ENCODE results near the gene TET2. TPM values are rescaled to one million over a fixed set of nuclear protein-coding genes. Genes with fewer than 3 reads are reported as not detected.

The TET2 gene
- total RNA-seq, 3 donors from 2014 or later (not counting 1 experiment from before 2014, with no cell fraction given): 80.0 to 91.6 (median 82.8) TPM

DNA sequence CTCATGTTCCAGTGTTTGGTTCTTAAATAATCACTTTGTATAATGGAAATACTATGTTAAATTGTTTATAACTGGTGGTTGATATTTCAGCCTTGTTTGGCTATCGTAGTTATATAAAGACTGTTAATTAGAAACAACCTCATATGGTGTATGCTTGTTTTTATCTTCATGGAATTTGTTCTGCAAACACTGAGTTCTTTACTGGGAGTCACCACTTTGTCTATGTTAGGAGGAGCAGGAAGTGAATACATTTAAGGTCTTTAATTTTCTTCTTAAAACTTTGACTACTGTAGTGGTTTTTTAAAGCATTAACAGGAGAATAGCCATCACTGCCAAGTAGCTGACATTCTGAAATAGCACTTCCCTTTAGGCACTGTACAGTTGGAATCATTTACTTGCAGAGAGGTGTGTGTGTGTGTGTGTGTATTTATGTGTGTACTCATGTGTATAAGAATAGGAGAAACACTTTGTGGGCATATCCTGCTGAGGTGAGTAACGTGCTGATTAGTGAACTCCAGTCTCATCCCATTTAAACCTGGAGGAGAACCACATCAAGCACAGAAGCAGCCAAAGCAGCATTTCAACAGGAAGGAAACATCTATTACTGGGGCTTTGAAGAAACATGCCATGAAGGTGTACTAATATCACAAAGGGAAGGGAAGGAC lies 37.8 kb downstream of the TET2 start:
- Histone ChIP-seq H3K27ac (ENCODE audit: low read length) (no peak overlapping the region), H3K4me1 (ENCODE audit: control insufficient read depth, insufficient read depth, low read length) (no peaks in the 10 kb centered on the region)
- H3K27ac Mint-ChIP-seq: peak overlapping the region; percentile 62 to 72

GRCh38 chr4:105186701-105187161 lies 40.1 kb downstream of the TET2 start:
- Mint-ChIP-seq H3K36me3 (no peaks in the 10 kb centered on the region), H3K9me3 (no peaks in the 10 kb centered on the region), H3K4me1 (peaks cover 36 to 40% of the 10 kb centered on the region in 2 donors), H3K4me3 (no peak overlapping the region), H3K27me3 (ENCODE audit: low read depth in 2 of 2) (no peaks in the 10 kb centered on the region), H3K27ac (no peak overlapping the region)
- Histone ChIP-seq H3K27me3 (ENCODE audit: control insufficient read depth, insufficient read depth, low read length) (no peaks in the 10 kb centered on the region), H3K4me3 (ENCODE audit: low read length) (no peak overlapping the region), H3K36me3 (ENCODE audit: control insufficient read depth, insufficient read depth, low read length) (peaks cover 6% of the 10 kb centered on the region), H3K9me3 (ENCODE audit: control insufficient read depth, insufficient read depth, low read length) (no peaks in the 10 kb centered on the region), H3K27ac (ENCODE audit: low read length) (no peak overlapping the region), H3K4me1 (ENCODE audit: control insufficient read depth, insufficient read depth, low read length) (no peaks in the 10 kb centered on the region)
- intact Hi-C loops (cut with micrococcal nuclease): no loop called here
- ATAC-seq (no peak), DNase-seq (no peak)
- TF ChIP-seq, protein P1, sequence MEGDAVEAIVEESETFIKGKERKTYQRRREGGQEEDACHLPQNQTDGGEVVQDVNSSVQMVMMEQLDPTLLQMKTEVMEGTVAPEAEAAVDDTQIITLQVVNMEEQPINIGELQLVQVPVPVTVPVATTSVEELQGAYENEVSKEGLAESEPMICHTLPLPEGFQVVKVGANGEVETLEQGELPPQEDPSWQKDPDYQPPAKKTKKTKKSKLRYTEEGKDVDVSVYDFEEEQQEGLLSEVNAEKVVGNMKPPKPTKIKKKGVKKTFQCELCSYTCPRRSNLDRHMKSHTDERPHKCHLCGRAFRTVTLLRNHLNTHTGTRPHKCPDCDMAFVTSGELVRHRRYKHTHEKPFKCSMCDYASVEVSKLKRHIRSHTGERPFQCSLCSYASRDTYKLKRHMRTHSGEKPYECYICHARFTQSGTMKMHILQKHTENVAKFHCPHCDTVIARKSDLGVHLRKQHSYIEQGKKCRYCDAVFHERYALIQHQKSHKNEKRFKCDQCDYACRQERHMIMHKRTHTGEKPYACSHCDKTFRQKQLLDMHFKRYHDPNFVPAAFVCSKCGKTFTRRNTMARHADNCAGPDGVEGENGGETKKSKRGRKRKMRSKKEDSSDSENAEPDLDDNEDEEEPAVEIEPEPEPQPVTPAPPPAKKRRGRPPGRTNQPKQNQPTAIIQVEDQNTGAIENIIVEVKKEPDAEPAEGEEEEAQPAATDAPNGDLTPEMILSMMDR (IDR thresholded peaks at IDR 0.05): no peak
- WGBS (ENCODE audit: insufficient coverage): 100% methylated on average over 2 of the region's 2 CpGs

More for the DNA sequence above, 37.8 kb downstream of the TET2 start:
- Histone ChIP-seq H3K4me3 (ENCODE audit: low read length) (no peak overlapping the region), H3K27me3 (ENCODE audit: control insufficient read depth, insufficient read depth, low read length) (no peaks in the 10 kb centered on the region), H3K9me3 (ENCODE audit: control insufficient read depth, insufficient read depth, low read length) (no peaks in the 10 kb centered on the region), H3K36me3 (ENCODE audit: control insufficient read depth, insufficient read depth, low read length) (no peaks in the 10 kb centered on the region)
- Mint-ChIP-seq H3K27me3 (ENCODE audit: low read depth in 2 of 2) (no peaks in the 10 kb centered on the region), H3K36me3 (no peaks in the 10 kb centered on the region), H3K9me3 (no peaks in the 10 kb centered on the region), H3K4me1 (peaks cover 22 to 32% of the 10 kb centered on the region in 2 donors), H3K4me3 (no peak overlapping the region)
- TF ChIP-seq, protein P1 (IDR thresholded peaks at IDR 0.05): no peak
- intact Hi-C loops (cut with micrococcal nuclease): no loop called here
- WGBS (ENCODE audit: insufficient coverage): 57% methylated on average over 2 of the region's 2 CpGs
- ATAC-seq: no peak
- DNase-seq: peak in 1 of 2 donors; percentile 3

DNA sequence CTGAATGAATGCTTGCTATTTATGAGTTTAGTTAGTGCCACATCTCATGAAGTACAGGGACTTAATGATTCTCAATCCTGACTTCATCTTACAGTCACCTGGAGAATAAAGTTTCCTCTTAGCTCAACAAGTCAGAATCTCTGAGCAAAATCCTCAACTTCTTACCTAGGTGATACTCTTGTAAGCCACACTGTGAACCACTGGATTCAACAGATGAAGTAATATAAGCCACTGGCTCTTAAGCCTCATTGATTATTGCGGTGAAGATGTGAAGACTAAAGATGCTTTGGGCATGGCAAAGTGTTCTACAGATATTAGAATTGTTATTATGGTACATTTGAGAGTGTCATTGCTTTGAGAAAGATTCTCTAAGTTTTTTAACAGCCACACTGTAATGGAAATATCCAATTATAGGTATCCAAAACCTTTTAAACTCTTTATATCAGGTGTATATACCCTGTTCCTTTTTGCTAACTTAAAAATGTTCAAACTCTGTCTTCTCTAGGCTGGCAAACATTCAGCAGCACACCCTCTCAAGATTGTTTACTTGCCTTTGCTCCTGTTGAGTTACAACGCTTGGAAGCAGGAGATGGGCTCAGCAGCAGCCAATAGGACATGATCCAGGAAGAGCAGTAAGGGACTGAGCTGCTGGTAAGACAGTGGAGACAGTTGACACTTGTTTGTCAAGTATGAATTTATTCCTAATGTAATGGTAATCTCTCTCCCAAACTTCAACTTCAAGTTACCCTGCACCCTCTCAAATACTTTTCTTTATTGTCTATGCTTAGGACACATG lies 43.4 kb downstream of the TET2 start:
- H3K4me1 Mint-ChIP-seq: peaks cover 49 to 52% of the 10 kb centered on the region in 2 donors
- H3K9me3 ChIP-seq (ENCODE audit: control insufficient read depth, insufficient read depth, low read length): no peaks in the 10 kb centered on the region
- H3K4me1 ChIP-seq (ENCODE audit: control insufficient read depth, insufficient read depth, low read length): no peaks in the 10 kb centered on the region
- H3K36me3 ChIP-seq (ENCODE audit: control insufficient read depth, insufficient read depth, low read length): peaks cover 9% of the 10 kb centered on the region
- no peaks in the 10 kb centered on the region for H3K27me3 ChIP-seq (ENCODE audit: control insufficient read depth, insufficient read depth, low read length)
- ATAC-seq (no peak), DNase-seq (no peak)
- H3K36me3 Mint-ChIP-seq: no peaks in the 10 kb centered on the region
- intact Hi-C loops (cut with micrococcal nuclease): loop anchor here (5.0 kb wide), 1 partner anchor 282 kb away; the partner anchor contains the start of gene PPA2
- H3K4me3 Mint-ChIP-seq: no peak overlapping the region
- H3K4me3 ChIP-seq (ENCODE audit: low read length): no peak overlapping the region
- H3K27ac ChIP-seq (ENCODE audit: low read length): no peak overlapping the region
- TF ChIP-seq, protein P1 (IDR thresholded peaks at IDR 0.05): no peak
- no peaks in the 10 kb centered on the region for H3K9me3 Mint-ChIP-seq
- WGBS (ENCODE audit: insufficient coverage): 100% methylated on average over 2 of the region's 2 CpGs
- H3K27ac Mint-ChIP-seq: peak overlapping the region; percentile 0 to 22
- no peaks in the 10 kb centered on the region for H3K27me3 Mint-ChIP-seq (ENCODE audit: low read depth in 2 of 2)
